Liver (tissue), 3 donors: ENCODE results near the gene SLC51B.

Experiments
- EGR1 ChIP-seq, 2 donors: IDR thresholded peaks; 2 replicates each; pipeline ENCODE4 v1.6.1; 2016 to 2018; ENCODE audit warnings: antibody characterized with exemption in 2 of 2, low read depth in 2 of 2
- FOXA1 ChIP-seq: IDR thresholded peaks from 2 replicates; pipeline ENCODE4 v1.6.1; 2016; ENCODE audit warnings: antibody characterized with exemption
- GABPA ChIP-seq, 2 donors: IDR thresholded peaks in 1 of 2; conservative IDR thresholded peaks in 1 of 2; 2 replicates each; pipeline ENCODE4 v1.6.1; 2016; ENCODE audit warnings: antibody characterized with exemption in 2 of 2, mild to moderate bottlenecking in 1 of 2, moderate library complexity in 1 of 2
- JUND ChIP-seq, 2 donors: IDR thresholded peaks; 2 replicates each; pipeline ENCODE4 v1.6.1; 2016; ENCODE audit warnings: antibody characterized with exemption in 2 of 2
- RAD21 ChIP-seq, 2 donors: IDR thresholded peaks; 2 replicates each; pipeline ENCODE4 v1.6.1; 2016; ENCODE audit warnings: antibody characterized with exemption in 2 of 2, mild to moderate bottlenecking in 2 of 2
- RXRA ChIP-seq, 2 donors: IDR thresholded peaks; 2 replicates each; pipeline ENCODE4 v1.6.1; 2017 to 2018; ENCODE audit warnings: antibody characterized with exemption in 2 of 2, mild to moderate bottlenecking in 1 of 2
- SP1 ChIP-seq: IDR thresholded peaks from 2 replicates; pipeline ENCODE4 v1.6.1; 2018; ENCODE audit warnings: antibody characterized with exemption, mild to moderate bottlenecking
- TAF1 ChIP-seq: conservative IDR thresholded peaks from 2 replicates; pipeline ENCODE4 v1.6.1; 2016; ENCODE audit warnings: antibody characterized with exemption, mild to moderate bottlenecking
- YY1 ChIP-seq: IDR thresholded peaks from 2 replicates; pipeline ENCODE4 v1.6.1; 2016; ENCODE audit warnings: antibody characterized with exemption, mild to moderate bottlenecking
- TF ChIP-seq, protein P1 (sequence below): fragments of 150-350 bp; IDR thresholded peaks from 2 replicates; pipeline ENCODE4 v1.5.1; 2017; ENCODE audit warnings: improper control_type of control experiment, low read depth, low read length; ENCODE audit not compliant: missing input control
- TF ChIP-seq, protein P2 (sequence below): IDR thresholded peaks from 2 replicates; pipeline ENCODE4 v1.6.1; 2016; ENCODE audit warnings: antibody characterized with exemption
- TF ChIP-seq, protein P3 (sequence below): IDR thresholded peaks from 2 replicates; pipeline ENCODE4 v1.6.1; 2016; ENCODE audit warnings: antibody characterized with exemption
- TF ChIP-seq, protein P4 (sequence below): IDR thresholded peaks from 2 replicates; pipeline ENCODE4 v1.6.1; 2016; ENCODE audit warnings: antibody characterized with exemption
- donor health status: healthy.
- donor health status: healthy.

GRCh38 chr15:65072027-65072426, 26.8 kb downstream of the SLC51B start:
- TF ChIP-seq EGR1 (IDR thresholded peaks at IDR 0.05; ENCODE audit: low read depth in 2 of 2) (no peak), RAD21 (IDR thresholded peaks at IDR 0.05) (no peak), JUND (IDR thresholded peaks at IDR 0.05) (no peak), TAF1 (no peak), RXRA (IDR thresholded peaks at IDR 0.05) (no peak), YY1 (no peak), SP1 (no peak), GABPA (IDR thresholded peaks at IDR 0.05 in 1 of 2, conservative IDR thresholded peaks at IDR 0.05 in 1 of 2) (no peak), FOXA1 (no peak)
- TF ChIP-seq, protein P1, sequence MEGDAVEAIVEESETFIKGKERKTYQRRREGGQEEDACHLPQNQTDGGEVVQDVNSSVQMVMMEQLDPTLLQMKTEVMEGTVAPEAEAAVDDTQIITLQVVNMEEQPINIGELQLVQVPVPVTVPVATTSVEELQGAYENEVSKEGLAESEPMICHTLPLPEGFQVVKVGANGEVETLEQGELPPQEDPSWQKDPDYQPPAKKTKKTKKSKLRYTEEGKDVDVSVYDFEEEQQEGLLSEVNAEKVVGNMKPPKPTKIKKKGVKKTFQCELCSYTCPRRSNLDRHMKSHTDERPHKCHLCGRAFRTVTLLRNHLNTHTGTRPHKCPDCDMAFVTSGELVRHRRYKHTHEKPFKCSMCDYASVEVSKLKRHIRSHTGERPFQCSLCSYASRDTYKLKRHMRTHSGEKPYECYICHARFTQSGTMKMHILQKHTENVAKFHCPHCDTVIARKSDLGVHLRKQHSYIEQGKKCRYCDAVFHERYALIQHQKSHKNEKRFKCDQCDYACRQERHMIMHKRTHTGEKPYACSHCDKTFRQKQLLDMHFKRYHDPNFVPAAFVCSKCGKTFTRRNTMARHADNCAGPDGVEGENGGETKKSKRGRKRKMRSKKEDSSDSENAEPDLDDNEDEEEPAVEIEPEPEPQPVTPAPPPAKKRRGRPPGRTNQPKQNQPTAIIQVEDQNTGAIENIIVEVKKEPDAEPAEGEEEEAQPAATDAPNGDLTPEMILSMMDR: no peak
- TF ChIP-seq, protein P2, sequence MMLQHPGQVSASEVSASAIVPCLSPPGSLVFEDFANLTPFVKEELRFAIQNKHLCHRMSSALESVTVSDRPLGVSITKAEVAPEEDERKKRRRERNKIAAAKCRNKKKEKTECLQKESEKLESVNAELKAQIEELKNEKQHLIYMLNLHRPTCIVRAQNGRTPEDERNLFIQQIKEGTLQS: no peak
- TF ChIP-seq, protein P3, sequence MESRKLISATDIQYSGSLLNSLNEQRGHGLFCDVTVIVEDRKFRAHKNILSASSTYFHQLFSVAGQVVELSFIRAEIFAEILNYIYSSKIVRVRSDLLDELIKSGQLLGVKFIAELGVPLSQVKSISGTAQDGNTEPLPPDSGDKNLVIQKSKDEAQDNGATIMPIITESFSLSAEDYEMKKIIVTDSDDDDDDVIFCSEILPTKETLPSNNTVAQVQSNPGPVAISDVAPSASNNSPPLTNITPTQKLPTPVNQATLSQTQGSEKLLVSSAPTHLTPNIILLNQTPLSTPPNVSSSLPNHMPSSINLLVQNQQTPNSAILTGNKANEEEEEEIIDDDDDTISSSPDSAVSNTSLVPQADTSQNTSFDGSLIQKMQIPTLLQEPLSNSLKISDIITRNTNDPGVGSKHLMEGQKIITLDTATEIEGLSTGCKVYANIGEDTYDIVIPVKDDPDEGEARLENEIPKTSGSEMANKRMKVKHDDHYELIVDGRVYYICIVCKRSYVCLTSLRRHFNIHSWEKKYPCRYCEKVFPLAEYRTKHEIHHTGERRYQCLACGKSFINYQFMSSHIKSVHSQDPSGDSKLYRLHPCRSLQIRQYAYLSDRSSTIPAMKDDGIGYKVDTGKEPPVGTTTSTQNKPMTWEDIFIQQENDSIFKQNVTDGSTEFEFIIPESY: no peak
- TF ChIP-seq, protein P4, sequence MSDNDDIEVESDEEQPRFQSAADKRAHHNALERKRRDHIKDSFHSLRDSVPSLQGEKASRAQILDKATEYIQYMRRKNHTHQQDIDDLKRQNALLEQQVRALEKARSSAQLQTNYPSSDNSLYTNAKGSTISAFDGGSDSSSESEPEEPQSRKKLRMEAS: no peak
